Renal cortex interstitium (tissue), 11 donors: ENCODE data around the gene LTBP1. TPM values are rescaled to one million over a fixed set of nuclear protein-coding genes. Genes with fewer than 3 reads are reported as not detected.

Source experiments
- DNase-seq, 11 donors: peaks; one replicate each; pipeline ENCODE4 v3.0.0-alpha.2; 2013; ENCODE audit warnings: low read depth in 9 of 11, low spot score in 4 of 11; ENCODE audit errors: extremely low read depth in 1 of 11
- polyA plus RNA-seq, 3 donors: library from polyadenylated mRNA; unstranded; fragments of 120-200 nt; gene quantifications; one replicate each; pipeline ENCODE4 v1.2.1, GENCODE V29; 2013; ENCODE audit not compliant: insufficient read length in 3 of 3

The LTBP1 gene
- polyA plus RNA-seq, 3 donors = 64.5 to 92.8 (median 82.8) TPM

- DNase-seq = no peak
Measured at GRCh38 chr2:33084433-33084832, 137.7 kb downstream of the LTBP1 start.

GRCh38 chr2:33085646-33086045, 138.9 kb downstream of the LTBP1 start:
- no peak for DNase-seq

GRCh38 chr2:33086400-33087015, 139.8 kb downstream of the LTBP1 start:
- DNase-seq = peak in 1 of 11 donors; percentile 20

DNA sequence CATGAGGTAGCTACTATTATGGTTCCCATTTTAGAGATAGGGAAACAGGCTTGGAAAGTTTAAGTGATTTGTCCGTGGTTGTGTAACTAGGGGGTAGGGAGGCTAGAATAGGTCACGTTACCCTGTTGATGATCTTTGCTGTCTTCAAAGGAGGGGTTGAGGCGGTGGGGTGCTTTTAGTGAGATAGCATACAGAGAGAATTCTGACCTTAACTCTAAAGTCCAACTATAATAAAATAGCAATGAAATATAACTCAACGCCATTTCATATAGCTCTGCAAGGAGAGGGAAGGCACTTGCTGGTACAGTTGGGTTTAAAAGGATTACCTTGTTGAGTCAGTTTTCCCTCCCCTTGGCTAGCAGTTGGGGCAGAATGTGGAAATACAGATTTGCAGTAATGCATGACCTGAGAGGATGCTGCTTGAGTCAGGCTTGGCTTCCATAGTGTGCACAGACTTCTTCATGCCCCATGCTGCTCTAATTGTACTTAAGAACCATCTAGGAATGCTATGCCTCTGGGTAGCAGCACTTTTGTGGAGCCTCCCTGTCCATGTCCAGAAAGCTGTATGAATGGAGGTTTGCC, 143.9 kb downstream of the LTBP1 start:
- no peak for DNase-seq

DNA sequence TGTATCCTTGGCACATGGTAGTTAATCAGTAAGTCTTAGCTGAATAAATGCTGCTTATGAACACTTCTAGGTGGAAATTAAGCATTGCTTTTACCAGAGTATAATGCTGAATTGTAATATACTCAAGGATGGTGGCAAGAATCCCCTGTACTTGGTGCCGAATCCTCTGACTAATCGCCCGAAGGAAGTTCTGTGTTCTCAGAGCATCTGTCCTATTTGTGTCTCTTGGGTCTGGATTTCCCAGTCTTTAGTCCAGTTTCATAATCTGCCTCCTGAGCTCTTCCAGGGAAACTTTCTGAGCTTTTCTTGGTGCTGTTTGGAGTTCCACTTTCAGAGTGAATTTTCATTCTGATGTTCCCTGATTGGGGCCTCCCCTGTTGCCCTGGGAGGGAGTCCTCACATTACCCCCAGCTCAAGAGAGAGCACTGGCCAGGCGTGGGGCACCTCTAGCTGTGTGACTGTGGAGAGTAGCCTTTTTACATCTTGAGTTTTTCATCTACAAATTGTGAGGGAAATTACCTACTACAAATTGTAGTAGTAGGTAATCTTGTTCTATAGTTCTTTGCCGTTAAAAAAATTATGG, 144.9 kb downstream of the LTBP1 start:
- no peak for DNase-seq

DNA sequence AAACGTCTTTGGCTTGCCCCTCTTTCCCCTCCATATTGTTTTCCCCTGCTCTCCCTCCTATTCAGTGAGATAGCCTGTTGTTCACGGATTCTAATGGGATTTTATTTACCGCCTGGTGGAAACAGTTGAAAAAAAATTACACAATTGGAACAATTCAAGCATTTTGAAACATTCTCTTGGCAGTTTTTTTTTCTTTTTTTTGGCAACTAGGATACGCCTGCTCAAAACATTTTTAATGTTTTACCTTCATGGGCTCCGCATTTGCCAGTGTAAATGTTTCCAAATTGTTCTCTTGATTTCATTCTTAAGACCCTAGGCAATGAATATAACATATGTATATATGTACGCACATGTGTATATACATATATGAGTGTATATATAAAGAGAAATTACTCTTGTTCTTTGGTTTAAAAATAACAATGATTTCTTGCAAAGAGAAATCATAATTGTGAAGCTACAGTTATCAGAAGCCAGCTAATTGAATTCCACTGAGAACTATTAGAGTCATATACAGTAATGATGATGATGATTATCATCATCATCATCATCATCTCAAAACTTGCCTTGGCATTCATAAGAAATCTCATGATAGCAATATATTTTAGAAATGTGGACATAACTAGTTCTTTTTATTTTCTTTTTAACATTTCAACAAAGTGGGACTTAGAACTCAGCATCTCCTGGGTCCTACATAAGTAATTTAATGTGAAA, 146.7 kb downstream of the LTBP1 start:
- DNase-seq = no peak

GRCh38 chr2:33094303-33094702, 147.6 kb downstream of the LTBP1 start:
- no peak for DNase-seq

DNA sequence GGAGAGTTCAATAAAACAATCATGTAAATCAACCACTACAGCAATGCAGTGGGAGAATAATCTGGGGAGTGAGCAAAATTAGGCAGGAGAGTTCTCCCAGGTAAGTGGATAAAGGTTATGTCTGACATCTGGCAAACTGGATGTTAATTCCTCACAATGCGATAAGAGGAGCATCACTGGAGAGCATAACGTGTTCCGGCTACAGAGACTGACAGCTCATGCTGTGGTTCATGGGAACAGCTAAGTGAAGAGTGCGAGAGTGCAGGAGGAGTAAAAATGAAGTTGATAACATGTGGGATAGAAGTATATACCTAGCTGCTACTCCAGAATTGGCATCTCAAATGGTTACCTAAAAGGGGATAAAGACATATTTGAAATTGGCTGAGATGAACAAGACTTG, 153.2 kb downstream of the LTBP1 start:
- no peak for DNase-seq

DNA sequence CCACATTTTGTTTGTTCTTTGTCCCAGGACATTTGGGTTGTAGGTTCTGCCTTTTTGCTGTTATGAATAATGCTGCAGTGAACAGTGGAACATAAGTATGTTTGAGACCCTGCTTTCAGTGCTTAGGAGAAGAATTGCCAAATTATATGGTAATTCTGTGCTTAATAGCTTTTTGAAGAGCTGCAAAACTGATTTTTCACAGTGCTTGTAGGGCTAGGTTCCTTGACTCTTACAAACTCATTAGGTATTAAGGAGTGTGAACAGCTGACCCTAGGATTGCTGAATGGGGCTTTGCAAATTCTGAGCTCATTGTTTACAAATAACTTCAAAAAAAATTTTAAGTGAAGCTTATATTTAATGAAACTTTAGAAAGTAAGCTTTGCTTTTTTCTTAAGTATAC, 154.2 kb downstream of the LTBP1 start:
- no peak for DNase-seq

- no peak for DNase-seq
Measured at GRCh38 chr2:33104052-33104623, 157.4 kb downstream of the LTBP1 start.

- no peak for DNase-seq
Measured at GRCh38 chr2:33104726-33105125, 158.0 kb downstream of the LTBP1 start.

GRCh38 chr2:33106115-33106514, 159.4 kb downstream of the LTBP1 start:
- no peak for DNase-seq

GRCh38 chr2:33107690-33108482, 161.1 kb downstream of the LTBP1 start:
- DNase-seq = no peak

DNA sequence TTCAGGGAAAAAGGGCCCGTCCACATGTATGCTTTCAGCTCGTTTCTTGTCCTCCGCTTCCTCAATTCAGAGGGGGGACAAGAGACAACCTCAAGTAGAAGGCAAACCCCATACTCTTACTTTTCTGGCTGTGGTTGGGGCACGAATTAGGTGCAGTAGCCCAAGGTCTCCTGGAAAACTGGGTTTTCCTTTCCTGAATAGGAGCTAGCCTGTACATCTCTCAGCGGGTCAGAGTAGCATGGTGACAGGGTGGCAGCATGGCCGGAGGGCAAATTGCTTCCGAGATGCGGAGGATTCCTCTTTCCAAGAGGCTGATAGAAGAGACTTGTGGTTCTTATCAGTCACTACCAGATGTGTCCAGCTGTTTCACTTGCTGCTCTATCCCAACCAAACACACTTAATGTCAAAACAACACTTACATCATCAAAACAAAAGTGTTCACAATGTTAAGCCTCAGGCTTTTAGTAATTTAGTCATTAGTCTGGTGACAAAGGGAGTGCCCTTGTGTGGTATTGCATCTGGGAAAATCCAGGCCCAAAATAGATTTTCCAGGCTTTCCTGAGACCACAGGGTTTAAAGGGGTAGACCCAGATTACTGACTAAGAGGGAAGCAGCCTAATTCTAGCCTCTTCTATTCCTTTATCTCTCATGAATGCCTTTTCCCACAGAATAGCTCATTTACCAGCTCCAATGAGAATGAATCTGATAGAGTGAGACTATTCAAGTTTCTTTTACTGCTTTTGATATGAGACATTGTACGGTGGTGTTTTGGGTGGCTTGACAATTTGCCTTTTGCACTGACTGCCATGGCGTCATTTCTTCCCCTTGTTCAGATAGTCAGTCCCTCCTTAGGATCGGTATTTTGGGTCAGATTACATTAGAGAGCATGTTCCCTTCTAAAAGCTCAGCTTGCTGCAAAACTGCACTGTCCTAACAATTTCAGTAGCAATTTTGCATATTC, 162.0 kb downstream of the LTBP1 start:
- DNase-seq = peak in 6 of 11 donors; percentile 45 to 76 (median 66)

- DNase-seq = no peak
Measured at GRCh38 chr2:33110461-33110860, 163.7 kb downstream of the LTBP1 start.

- DNase-seq = no peak
Measured at GRCh38 chr2:33111002-33111446, 164.3 kb downstream of the LTBP1 start.

GRCh38 chr2:33115196-33115595, 168.4 kb downstream of the LTBP1 start:
- no peak for DNase-seq

DNA sequence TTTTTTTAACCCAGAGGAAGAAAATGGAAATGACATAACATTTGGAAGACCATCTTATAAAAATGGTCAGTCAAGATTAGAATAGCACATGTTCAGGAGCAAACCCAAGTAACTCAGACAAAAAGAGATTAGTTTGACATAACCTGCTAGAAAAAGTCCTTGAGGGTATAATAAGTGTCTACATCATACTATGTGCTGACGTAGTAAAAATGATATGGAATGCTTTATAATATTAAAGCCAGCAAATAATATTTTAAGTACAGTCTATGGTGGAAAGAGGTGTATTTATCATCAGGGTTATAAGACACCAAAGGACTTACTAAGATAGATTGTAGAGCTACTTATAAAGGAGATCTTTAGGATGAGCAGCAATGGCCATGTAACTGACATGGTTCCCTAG, 169.0 kb downstream of the LTBP1 start:
- no peak for DNase-seq
